ENCODE data around the gene VCP.
"Not testable (repeated sequence)": the region's sequence is repeated elsewhere in the genome, so short reads cannot be mapped to it uniquely, and the experiment has no call there.

Gene VCP

GRCh38 chr9:35023443-35023842 is 49.0 kb downstream of the VCP start:
- H3K4me3 ChIP-seq (ENCODE audit: low read length); DNase-seq (ENCODE audit: low read depth, low spot score); H3K4me1 ChIP-seq (ENCODE audit: control insufficient read depth, insufficient read depth, low read length); H3K9me3 ChIP-seq (ENCODE audit: control insufficient read depth, insufficient read depth, low read length); H3K36me3 ChIP-seq (ENCODE audit: control insufficient read depth, insufficient read depth, low read length); H3K27me3 ChIP-seq (ENCODE audit: control insufficient read depth, insufficient read depth, low read length); H3K27ac ChIP-seq (ENCODE audit: low read length): not testable (repeated sequence)
- no CpG with 5 or more reads among the region's 5 CpGs for WGBS (ENCODE audit: insufficient coverage, insufficient read length)

GRCh38 chr9:35014517-35014916 is 57.9 kb downstream of the VCP start:
- no CpG with 5 or more reads among the region's 2 CpGs for WGBS (ENCODE audit: insufficient coverage, insufficient read length)
- H3K27ac ChIP-seq (ENCODE audit: low read length), result no peak overlapping the region
- DNase-seq (ENCODE audit: low read depth, low spot score), result no peak
- H3K9me3 ChIP-seq (ENCODE audit: control insufficient read depth, insufficient read depth, low read length), result peaks cover 1% of the 10 kb centered on the region; the same call in 1 of the 2 replicates
- no peaks in the 10 kb centered on the region for H3K36me3 ChIP-seq (ENCODE audit: control insufficient read depth, insufficient read depth, low read length)
- no peaks in the 10 kb centered on the region for H3K27me3 ChIP-seq (ENCODE audit: control insufficient read depth, insufficient read depth, low read length)
- no peak overlapping the region for H3K4me3 ChIP-seq (ENCODE audit: low read length)
- no peaks in the 10 kb centered on the region for H3K4me1 ChIP-seq (ENCODE audit: control insufficient read depth, insufficient read depth, low read length)

- Histone ChIP-seq H3K27ac (ENCODE audit: low read length) (no peak overlapping the region), H3K27me3 (ENCODE audit: control insufficient read depth, insufficient read depth, low read length) (no peaks in the 10 kb centered on the region), H3K36me3 (ENCODE audit: control insufficient read depth, insufficient read depth, low read length) (no peaks in the 10 kb centered on the region), H3K4me1 (ENCODE audit: control insufficient read depth, insufficient read depth, low read length) (no peaks in the 10 kb centered on the region), H3K9me3 (ENCODE audit: control insufficient read depth, insufficient read depth, low read length) (0 out of 2 replicates have a peak, but pooled peaks cover 1% of the 10 kb centered on the region), H3K4me3 (ENCODE audit: low read length) (no peak overlapping the region)
- no peak for DNase-seq (ENCODE audit: low read depth, low spot score)
- WGBS (ENCODE audit: insufficient coverage, insufficient read length), result no CpG with 5 or more reads among the region's 3 CpGs
These were observed 62.0 kb downstream of the VCP start for GRCh38 chr9:35010351-35010958.
